Activated CD8-positive, alpha-beta memory T cell treated with anti-CD3 and anti-CD28 coated beads, Interleukin-2, amount 50 U/mL, for 1 hour (primary cell): Measurements from ENCODE around the gene LIMCH1.
"Not testable (repeated sequence)": the region's sequence is repeated elsewhere in the genome, so short reads cannot be mapped to it uniquely, and the experiment has no call there.

ENCODE experiments used
- DNase-seq: peaks from one replicate; pipeline ENCODE4 v3.0.0-alpha.2; 2020; ENCODE audit errors: extremely low read depth

Gene LIMCH1

GRCh38 chr4:41642746-41643145 is 104.8 kb downstream of the LIMCH1 start:
- DNase-seq, result not testable (repeated sequence)

DNA sequence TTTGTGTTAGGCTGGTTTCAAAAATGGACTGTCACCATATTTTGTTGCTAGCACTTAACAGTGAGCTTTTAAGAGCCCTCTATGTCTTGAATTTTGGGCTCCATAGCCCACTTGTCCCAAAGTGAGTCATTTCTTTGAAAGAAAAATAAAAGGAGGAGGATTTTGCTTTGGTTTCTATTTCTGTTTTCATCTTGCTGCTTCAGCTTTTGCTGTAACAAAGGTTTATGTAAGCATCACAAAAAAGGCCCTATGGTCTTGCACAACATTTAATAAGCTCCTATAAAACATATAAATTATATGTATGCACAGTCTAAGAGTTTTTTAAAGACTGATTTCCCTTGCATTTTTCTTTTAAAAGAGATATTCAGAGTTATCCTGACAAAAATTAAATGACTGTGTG is 105.4 kb downstream of the LIMCH1 start:
- no peak for DNase-seq

DNA sequence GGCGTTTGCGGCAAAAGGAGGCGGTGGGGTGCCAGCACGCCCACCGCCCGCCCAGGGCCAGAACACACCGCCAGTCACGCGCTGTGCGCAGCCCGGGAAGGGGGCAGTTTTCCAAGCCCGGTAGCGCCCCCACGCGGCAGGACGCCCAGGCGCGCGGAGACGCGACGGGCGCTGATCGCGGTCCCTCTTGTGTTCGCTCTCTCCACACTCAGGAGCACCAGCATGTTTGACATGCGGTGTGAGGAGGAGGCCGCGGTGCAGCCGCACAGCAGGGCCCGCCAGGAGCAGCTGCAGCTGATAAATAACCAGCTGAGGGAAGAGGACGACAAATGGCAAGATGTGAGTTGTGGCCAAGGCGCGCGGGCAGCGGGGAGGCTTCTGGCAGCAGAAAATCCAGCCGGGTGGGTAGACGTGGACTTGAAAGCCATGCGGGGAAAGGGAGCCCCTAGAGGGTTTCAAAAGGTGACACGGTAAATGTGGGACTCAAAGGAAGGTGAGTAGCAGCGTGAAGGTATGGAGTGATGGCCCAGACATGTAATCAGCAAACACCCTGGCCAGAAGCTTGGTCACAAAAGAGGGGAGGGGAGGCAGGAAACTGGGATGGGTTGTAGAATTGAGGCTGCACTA is 106.4 kb downstream of the LIMCH1 start:
- no peak for DNase-seq

GRCh38 chr4:41644915-41645295 is 106.9 kb downstream of the LIMCH1 start:
- DNase-seq, result no peak

DNA sequence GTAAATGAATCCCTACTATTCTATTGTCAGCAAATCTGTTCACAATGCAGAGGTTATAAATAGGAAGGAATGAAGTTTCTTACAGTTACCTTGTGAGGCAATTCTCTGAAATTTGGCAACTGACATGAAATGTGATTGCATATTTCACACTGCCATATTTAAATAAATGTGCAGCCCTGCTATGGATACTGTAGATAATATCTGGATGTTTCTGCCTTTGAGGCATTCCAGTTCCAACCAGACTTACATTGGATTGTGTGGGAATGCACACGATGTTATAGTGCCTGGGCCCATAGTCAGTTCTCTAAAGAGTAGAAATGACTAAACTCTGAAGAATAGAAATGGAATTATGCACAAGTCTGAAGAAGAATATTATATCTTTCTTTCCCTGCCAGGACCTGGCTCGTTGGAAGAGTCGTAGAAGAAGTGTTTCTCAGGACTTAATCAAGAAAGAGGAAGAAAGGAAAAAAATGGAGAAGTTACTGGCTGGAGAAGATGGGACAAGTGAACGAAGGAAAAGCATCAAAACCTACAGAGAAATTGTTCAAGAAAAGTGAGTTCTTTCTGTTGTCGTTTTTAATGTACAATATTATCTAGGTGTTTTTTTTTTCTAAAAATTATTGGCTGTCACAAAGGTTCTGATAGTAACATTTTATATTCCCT is 107.9 kb downstream of the LIMCH1 start:
- DNase-seq, result no peak

DNA sequence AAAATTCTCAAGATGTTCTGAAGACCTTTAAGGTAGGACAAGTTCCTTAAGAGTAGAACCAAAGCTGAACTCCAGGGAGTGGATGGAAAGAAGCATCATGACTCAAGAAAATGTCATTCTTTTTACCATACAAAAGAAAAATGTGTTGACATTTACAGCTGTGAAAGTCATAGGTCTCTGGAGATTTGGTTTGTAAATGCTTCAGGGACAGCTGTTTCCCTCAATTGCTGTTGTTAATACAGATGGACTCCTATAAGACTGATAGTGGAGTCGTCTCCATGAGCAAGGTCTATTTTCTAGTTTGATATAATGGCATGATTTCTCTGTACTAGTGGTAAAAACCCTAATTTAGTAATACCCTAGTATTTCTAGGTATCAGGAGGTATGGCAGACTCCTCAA is 108.9 kb downstream of the LIMCH1 start:
- no peak for DNase-seq

DNA sequence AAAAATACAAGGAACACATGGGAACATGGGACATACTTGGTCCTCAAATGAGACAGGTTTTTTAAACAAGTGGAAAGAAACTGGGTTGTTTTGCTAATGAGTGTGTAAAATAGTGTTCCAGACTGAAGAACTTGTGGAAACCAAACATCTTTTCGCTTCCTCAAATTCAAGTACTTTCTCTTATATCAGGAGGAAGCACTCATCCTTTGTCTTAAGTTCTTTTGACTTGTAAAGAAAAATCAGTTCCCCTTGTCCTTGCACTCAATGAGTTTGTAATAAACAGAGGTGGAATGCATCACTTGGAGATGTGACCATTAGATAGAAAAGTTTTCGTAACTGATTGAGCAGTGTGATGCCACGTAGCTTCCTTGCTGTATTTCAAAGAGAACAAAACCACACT is 109.4 kb downstream of the LIMCH1 start:
- no peak for DNase-seq

- not testable (repeated sequence) for DNase-seq
Measured at GRCh38 chr4:41651150-41651549, 113.2 kb downstream of the LIMCH1 start.

DNA sequence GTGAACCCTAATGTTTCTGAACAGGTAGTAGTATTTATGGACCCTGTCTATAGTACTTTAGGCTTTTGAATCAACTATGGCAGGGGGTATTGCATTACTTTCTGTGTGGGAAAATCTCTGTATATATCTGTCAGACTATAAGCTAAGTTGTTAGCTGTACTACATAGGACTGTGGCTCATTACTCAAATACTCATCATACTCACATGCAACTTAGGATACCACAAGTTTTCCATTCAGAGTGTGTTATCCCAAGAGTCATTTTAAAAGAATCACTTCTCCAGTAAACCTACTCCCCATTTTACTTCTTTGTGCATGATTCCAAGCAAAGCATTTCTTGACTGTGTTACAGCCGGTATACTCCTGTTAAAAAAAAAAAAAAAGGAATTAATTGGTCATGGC is 115.0 kb downstream of the LIMCH1 start:
- DNase-seq, result no peak

- DNase-seq, result no peak
Measured at GRCh38 chr4:41653523-41653922, 115.6 kb downstream of the LIMCH1 start.

DNA sequence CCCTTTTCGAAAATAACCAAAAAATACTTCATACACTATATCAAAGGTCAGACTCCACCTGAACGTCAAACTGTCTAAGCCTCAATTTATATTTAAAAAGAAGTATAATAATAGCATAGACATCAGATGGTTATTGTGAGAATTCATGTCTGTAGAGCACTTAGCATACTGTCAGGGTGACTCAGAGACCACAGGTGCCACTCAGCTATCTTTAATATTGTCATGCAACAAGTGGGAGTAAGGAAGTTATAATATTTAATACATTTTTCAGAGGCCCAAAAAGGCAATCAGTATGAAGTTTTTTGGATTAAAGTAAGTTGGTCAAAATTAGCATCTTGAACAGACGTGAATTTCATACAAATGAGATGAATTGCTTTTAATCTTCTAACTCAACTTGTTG is 117.2 kb downstream of the LIMCH1 start:
- no peak for DNase-seq

DNA sequence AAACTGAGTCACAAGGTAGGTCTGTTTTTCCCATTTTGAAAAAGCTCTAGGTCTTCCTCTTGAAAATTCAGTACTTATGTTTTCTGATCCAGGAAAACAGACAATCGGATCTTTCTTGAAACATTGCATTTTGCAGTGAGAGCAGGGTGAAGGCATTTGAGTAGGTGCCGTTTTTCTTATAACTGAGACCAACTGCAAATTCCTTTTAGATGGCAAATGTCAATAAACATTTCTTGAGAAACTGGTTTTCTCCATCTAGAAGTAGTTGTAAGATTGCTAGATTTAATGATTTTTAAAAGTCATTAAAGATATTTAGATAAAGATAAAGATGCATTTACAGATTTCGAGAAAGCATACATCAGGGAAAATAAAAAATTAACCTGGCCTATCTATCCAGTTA is 118.1 kb downstream of the LIMCH1 start:
- DNase-seq, result no peak

GRCh38 chr4:41656572-41657520 is 118.9 kb downstream of the LIMCH1 start:
- DNase-seq, result no peak

GRCh38 chr4:41657561-41657960 is 119.6 kb downstream of the LIMCH1 start:
- no peak for DNase-seq

GRCh38 chr4:41658163-41658562 is 120.2 kb downstream of the LIMCH1 start:
- no peak for DNase-seq

- no peak for DNase-seq
Measured at GRCh38 chr4:41660352-41660751, 122.4 kb downstream of the LIMCH1 start.

DNA sequence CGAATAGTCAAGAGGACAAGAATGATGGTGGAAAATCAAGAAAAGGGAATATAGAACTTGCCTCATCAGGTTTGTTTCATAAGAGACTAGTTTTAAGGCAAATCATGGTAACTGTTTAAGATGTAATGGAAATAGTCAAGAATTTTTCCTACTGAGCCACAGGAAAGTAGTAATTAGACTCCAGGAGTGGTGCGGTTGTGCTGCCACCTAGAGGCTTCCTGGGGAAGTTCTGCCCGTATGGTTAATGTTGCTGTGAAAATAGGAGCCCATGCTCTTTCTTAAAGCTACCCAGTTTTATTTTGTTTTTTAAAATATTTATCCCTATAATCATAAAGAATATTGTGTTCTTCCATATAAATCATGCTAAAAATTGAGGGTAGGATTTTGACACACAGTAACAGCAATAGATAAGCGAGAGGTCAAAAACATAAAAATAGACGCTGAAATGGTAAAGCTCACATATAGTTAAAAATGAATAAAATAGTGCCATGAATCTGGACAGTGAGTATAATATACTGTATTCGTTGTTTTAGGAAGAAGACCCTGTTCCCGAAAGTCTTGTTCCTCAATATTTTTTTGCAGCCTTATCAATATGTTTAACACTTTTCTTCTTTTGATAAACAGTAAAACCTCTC is 123.6 kb downstream of the LIMCH1 start:
- DNase-seq, result no peak

GRCh38 chr4:41665636-41666207 is 127.8 kb downstream of the LIMCH1 start:
- DNase-seq, result no peak

DNA sequence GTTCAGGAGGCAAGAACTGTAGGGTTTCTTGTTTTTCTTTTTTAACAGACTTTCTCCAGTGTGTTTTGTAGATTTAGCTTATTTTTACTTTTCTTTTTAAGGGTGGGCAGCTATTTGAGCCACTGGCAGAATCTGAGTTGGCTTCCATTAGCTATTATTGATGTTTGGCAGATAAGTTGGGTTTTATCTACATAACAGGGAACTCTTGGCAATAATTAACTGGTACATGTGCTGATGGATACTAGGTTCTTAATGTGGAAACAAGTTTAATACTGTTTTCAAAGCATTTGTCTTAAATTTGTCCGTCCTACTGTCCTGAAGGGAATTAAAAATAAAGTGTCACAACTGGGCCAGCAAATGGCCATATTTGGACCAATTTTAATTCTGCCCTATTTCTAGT is 130.1 kb downstream of the LIMCH1 start:
- no peak for DNase-seq

DNA sequence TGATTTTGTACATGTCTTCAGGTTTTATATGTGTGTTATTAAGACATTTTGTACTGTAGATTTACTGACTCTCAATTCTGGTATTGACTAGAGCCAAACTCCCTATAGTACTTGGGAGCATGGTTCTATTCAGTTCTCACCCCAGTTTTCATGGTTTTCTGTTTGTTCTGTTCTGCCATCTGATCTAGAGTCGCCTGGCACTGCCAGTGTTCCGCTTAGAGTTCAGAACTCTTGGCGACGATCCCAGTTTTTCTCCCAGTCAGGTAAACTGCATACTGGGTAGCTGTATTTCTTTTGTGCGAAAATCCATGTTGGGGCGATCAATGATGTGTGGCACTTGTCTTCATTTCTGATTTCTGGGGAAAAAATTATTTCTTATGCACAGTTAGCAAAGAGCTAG is 132.6 kb downstream of the LIMCH1 start:
- DNase-seq, result no peak

DNA sequence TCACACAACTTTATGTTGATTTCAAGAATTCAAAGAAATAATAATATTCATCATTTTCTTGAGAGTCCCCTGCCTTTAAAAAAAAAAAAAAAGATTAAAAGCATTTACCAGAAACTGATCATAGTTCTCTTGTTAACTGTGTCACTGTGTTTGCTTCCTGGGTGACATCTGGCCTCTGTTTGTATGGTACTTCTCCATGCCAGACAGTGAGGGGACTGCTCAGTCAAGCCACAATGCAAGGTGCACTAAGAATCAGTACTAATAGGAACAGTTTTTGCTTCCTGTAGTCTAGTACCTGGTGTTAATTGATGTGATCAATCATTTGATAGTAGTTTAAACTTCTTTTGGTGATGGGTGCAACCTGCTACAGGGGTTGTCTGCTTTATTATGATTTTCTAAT is 133.0 kb downstream of the LIMCH1 start:
- no peak for DNase-seq
